NT2/D1 (cell line): ENCODE measurements around the gene SCN5A.

Experiments used
- SUZ12 ChIP-seq: IDR thresholded peaks from 2 replicates; pipeline ENCODE4 v1.6.1; 2011; ENCODE audit not compliant: insufficient read length, insufficient read depth; ENCODE audit errors: extremely low read depth
- ZNF274 ChIP-seq: IDR thresholded peaks from 2 replicates; pipeline ENCODE4 v1.6.1; 2011; ENCODE audit warnings: mild to moderate bottlenecking, low read depth, low read length

DNA sequence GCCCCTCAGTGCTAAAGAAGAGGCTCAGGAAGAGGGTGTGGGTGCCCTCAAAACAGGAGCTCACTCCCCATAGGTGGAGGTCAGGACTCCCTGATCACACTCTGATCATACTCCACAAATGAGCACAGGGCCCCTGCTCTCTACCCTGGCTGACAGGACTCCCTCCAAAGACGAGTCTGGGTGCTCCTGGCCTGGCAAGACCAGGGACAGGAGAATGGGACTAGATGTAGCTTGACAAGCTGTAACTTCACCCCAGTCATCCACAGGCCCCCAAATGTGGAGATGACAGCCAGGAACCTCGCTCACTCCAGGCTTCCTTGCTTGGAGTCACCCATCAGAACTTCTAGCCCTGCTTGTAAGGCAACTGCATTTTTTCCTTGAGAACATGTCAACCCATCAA, 11.1 kb downstream of the SCN5A start:
- TF ChIP-seq ZNF274 (no peak), SUZ12 (no peak)
